ENCODE measurements around the gene MEG3.

MEG3 gene

DNA sequence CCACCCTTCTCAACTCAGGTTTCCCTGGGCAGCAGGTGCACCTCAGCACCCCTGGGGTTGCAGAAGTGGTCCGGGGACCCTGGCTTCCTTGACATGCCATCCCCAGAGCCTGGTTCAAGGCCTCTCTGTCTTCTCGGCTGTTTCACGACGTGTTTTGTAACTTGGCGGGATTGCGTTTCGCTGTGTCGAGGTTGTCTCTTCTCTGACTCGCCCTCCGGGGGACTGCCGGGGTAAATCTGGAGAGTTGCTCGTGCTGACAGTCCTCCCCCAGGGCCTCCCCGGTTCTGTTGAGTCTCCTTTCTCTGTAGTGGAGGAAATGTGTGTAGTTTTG is 25.6 kb downstream of the MEG3 start:
- no peak for DNase-seq

DNA sequence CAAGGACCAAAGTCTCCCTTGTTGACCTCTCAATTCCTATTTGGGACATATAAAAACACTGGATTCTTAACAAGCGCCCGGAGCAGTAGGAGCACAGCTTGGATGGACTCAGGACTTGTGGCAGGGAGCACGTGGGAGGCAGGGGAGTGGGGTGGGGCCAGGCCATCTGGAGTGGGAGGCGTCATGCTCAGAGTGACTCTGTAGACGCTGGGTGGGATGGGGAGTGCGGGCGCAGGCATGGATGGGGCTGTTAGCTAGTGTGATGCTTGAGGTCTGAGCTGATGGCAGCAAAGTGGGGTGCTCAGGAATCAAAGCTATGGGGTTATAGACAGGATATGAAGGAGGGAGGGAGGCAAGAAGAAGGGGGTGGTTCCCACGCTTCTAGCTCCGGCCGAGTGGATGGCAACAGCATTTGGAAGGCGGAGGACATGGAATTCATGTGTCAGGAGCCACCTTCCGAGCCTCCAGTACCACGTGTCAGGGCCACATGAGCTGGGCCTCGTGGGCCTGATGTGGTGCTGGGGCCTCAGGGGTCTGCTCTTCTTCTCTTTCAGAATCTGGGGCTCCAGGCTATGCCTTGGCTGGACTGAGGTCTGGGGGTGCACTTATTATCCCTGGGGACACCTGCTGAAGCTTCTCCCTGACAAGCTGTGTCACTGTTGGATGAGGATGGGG is 26.2 kb downstream of the MEG3 start:
- DNase-seq = no peak

DNA sequence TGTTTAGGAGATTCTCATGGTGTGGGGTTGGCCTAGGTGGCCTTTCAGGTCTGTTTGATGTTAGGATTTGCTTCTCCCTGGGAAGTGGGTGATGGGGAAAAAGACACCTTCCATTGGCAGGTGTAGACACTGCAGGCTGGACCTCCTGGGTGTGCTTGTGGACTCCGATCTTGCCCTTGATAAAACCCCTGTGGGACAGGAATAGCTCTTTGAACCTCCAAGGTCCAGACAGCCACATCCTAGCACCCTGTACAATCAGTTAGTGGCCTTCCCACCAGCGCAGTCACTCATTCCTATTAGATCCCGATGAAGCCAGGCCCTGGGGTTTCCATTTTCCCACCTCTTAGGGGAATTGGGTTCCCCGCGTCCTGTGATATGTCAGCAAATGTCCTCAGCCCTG is 28.5 kb downstream of the MEG3 start:
- DNase-seq = no peak

DNA sequence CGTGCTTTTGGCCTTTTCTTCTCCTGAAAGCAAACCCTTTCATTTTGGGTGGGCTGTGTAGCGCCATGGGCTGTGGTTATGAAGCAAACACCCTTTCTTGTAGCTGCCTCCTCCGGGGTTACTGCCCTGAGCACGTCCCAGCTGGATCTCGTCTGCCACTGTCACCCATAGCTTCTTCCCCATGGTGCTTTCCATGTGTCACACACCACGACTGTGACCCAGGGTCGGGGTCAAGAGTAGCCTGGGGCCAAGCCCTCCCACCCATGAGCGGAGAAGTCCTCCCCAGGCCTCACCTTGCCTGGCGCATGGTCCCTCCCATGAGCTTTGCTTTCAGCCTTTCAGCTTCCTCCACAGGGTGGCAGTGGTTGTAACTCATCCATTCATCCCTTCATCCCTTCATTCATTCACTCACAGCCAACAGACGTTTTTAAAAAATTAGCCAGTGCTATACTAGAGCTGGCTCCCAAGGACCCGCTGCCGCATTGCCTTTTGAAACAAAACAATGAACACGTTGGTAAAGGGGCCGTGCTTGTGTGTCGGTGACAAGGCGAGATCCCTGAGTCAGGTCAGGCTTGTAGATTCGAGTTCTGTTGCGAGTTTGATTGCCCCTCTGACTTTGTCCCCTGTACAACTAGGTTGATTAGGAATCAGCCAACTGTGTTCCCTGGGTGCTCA is 29.5 kb downstream of the MEG3 start:
- DNase-seq = no peak

DNA sequence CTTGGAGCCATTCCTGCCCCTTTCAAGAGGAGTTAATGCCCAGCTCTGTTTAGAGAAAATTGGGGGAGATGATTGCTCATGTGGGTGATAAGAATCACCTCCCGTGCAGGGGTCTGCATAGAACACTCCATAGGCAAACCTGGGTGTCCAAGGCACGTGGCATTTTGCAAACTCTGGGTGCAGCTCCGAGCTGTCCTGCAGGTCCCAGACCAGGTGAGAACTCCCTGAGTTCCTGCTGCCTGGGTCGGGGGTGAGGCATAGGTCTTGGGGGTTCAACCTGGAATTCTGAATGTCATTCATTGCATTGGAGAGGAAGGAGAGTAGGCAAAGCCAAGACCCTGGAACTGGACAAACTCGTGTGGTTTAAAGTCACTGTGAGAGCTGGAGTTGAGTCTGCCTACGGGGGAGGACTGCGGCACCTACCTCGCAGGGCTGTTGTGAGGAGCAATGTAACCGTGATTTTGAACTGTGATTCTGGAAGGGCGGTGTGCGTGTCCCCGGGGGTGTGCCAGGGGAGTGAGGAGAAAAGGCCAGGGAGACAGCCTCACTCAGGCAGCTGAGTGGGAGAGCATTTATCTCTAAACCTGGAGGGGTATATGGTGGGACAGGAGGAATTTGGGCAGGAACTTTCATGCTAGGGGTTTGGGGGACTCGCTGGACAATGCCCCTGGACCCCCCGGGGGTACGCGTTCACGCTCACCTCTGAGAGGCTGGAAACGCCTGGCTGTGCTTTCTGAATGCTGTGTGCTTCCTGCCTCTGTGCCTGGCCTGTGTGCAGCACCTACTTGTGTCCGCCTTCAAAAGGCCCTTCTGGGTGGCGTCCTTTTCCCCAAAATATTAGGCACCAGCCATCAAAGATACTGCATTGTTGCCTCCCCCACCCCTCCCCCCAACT is 30.4 kb downstream of the MEG3 start:
- no peak for DNase-seq

DNA sequence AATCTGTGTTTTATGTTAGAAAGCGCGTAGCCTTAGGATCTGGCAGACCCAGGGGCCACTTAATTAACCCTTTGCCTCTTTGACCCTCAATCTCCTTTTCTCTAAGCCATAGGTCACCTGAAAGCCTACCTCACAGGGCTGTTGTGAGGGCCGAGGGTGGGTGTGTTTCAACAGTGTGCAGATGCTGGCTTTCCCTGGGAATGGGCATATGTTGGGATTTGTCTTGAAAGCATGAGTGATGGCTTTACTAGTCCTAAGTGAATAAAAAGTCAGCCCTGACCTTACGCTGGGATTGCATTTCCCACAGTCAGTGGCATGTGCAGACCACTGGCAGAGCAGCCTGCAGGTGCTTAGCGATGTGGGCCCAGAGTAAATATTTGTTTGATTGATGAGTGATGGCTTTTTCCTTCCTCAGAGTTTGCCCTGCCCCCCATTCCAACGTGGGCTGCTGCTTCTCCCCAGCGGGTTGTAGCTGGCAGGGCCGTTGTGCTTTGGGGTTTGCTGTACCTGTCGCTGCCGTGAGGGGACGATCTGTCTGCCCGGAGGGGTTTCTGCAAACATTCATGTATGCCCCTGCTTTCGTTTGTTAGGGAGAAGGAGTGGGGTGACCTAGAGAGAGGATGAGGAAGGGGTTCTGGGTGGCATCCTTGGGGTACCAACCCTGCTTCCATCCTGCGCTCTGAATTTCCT is 31.5 kb downstream of the MEG3 start:
- no peak for DNase-seq

DNA sequence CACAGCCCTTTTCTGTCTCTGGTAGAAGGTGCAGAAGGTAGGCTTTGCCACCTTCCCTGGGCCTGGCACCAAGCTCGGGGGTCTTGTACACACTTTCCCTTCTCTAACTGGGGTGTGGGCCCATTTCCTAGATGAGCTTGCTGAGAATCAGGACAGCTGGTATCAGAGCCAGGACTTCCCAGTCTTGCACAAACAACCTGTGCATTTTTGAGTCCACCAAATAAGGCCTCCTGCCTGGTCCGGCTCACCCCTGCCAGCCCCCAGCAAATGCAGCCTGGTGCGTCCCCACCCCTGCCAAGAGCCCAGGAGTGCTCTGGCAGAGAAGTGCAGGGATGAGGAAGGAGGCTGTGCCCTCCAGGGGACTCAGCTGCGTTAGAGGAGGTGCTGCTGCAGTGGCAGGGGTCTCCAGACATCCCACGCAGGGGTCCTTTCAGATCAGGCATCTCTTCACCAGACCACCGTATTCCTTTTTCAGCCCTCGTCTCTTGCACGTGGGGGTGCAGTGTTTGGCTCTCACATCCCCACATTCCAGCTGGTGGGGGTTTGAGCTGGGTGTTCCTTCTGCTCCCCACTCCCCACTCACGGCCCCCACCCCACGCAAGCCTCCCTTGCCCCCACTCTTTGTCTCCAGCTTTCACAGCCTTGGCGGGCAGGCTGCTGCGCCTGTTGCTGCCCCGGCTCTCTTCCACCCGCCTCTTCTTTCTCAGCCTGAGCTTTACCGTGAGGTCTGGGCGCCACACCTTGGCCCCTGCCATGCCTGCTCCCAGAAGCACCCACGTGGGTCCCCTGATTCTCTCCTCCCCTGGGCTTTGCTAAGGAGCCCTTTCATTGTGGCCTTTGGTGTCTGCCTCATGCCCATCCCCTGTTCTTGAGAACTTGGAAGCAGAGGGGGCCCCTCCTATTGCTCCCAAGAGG is 32.3 kb downstream of the MEG3 start:
- DNase-seq = no peak

DNA sequence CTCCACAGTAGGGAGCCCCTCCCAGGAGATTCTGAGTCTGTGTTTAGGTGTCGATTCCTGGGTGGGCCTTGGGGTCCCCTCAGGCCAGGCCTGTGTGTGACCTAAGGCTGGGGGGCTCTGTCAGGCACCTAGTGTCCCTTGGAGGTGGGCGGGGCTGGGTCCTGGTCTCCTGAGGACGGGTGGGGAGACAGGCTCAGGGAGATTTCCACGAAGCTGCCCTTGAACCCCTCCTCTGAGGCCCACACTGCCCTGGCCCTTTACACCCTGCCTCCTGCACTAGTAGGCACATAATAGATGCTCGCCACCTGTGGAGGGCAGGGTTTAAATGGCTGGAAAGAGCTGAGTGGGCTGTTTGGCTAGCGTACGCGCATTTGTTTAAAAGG is 32.9 kb downstream of the MEG3 start:
- DNase-seq = no peak

DNA sequence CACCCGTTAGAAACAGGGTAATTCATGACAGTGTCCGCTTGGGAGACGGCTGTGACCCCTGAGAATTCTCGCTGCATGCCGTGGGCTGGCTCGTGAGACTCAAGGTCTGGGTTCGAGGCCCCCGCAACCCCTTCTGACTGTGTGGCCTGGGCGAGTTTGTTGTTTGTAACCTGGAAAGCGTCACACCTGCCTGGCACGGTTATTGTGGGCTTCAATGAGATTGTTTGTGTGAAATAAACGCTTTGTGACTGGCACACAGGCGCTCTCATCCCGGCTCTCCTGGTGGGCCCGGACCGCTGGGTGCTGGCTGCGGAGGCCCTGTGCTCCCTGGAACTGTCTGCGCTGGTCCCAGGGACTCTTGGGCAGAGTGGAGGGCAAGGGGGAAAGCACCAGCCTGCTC is 33.9 kb downstream of the MEG3 start:
- DNase-seq = no peak

DNA sequence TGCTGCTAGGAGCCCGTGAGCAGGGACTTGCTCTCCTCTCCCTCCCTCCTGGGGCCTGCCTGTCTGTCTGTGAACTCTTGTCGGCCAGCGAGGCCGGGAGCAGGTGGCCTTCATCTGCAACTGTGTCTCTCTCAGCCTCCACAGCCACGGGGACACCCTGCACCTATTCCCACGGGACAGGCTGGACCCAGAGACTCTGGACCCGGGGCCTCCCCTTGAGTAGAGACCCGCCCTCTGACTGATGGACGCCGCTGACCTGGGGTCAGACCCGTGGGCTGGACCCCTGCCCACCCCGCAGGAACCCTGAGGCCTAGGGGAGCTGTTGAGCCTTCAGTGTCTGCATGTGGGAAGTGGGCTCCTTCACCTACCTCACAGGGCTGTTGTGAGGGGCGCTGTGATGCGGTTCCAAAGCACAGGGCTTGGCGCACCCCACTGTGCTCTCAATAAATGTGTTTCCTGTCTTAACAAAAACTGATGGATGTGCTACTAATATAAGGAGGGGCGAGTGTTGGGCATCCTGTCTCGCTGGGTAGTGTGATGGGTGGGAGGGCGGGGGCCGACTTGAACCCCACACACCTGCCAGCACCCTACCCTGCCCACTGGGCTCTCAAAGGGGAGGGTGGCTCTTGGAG is 34.8 kb downstream of the MEG3 start:
- DNase-seq = no peak

DNA sequence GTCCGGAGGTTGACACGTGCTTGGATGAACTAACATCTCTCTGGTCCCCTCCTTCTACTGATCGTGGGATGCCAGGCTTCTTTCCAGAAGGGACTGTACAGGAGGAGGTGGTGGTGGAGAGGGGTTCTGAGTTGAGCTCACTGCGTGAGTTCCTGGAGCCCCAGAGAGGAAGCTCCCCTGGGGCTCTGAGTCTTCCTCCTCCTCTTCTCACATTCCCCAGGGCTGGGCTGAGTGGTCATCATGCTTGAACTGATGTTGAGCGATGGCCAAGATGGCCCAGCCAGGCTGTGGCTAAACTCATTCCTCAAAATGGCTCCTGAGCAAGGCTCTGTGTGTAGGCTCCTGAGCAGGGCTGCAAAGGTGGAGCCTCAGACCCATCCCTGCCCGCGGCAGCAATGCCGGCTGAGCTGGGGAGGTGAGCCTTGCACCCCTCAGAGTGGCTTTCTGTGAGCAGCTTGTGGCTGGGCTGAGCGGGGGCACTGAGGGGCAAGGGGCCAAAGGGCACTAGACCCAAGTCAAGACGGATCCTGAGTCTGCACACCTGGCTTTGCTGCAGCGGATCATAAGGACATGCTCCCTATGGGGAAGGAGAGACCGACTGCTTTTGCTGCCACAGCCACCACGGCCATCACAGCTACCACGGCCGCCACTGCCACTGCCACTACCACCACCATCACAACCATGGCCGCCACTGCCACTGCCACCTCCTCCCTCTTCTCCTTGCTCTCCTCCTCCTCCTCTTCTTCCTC is 35.4 kb downstream of the MEG3 start:
- DNase-seq = no peak

DNA sequence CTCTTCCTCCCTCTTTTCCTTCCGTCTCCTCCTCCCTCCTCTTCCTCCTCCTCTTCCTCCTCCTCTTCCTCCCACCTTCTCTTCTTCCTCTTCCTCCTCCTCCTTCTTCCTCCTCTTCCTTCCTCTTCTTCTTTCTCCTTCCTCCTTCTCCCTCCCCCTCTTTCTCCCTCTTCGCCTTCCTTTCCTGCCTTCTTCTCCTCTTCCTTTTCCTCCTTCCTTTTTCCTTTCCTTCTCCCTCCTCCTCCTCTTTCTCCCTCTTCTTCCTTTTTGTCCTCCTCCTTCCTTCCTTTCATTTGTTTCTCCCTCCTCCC is 36.0 kb downstream of the MEG3 start:
- DNase-seq = no peak

DNA sequence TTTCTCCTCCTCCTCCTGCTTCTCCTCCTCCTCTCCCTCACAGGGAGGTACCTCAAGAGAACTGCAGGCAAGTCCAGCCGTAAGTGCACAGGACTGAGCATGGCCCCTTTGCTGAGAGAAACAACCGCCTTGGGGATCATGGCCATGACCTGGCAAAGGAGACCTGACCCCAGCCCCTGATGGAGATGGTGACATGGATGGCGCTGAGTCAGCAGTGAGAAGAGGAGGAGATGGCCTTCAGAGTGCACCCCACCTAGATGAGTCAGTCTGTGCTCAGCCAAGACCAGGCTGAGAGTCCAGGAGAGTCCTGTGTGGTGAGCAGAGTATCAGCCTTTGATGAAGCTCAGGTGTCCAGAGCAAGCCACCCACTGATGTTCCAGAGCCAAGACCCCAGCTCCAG is 36.4 kb downstream of the MEG3 start:
- no peak for DNase-seq

DNA sequence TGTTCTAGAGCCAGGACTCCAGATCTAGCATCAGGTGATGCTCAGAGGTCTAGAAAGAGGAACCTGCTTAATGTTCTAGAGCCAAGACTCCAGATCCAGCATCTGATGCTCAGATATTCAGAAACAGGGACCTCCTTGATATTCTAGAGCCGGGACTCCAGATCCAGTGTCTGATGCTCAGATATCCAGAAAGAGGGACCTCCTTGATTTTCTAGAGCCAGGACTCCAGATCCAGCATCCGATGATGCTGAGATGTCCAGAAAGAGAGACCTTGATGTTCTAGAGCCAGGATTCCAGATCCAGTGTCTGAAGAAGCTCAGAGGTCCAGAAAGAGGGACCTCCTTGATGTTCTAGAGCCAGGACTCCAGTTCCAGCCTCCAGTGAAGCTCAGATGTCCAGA is 36.9 kb downstream of the MEG3 start:
- no peak for DNase-seq

DNA sequence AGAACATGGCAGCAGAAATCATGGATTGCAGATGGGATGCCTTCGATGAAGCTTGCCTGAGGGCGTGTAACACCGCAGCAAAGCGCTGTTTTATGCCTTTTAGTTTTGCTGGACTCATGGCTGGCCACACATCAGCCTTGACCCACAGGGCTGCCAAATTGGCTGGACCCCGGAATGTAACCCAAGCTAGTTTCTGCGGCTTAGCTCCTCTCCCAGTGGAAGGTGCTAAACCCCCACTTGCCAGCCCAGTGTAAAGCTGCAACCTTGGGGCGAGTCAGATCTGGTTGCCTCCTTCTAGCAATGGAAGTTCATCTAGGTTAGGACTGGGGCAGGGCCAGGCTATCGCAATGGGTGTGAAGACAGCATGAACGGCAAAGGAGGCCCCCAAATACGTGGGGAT is 38.3 kb downstream of the MEG3 start:
- DNase-seq = no peak

DNA sequence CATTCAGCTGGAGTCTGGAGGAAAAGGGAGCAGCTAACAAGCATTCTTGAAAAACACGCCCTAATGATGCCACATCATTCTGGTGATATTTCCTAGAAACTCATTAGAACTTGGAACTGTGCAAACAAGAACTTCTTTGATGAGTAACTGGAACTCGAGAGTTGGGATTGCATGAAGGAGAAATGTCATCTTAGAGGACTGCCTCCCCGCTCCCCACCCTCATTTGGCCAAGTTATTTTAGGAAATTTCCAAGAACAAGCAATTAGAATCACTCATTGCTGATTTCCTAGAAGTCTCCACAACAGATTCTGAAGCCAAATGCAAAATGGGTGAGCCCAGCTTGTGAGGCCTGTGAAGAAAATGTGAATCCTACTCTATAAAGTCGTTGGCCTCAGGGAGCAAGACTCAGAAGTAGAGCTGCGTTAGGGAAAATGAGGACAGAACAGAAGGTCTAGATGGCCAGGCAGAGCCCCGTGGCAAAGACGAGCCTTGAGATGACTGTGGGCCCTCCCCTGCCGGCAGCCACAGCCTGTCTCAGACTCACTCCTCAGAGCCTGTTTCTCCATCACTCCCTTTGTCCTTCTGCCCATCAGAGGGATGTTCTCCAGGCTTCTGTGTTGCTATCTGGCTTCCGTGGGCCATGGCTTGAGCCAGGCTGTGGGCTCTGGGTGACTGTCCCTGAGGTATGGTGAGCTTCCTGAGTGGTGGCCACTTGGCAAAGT is 39.2 kb downstream of the MEG3 start:
- DNase-seq = no peak

DNA sequence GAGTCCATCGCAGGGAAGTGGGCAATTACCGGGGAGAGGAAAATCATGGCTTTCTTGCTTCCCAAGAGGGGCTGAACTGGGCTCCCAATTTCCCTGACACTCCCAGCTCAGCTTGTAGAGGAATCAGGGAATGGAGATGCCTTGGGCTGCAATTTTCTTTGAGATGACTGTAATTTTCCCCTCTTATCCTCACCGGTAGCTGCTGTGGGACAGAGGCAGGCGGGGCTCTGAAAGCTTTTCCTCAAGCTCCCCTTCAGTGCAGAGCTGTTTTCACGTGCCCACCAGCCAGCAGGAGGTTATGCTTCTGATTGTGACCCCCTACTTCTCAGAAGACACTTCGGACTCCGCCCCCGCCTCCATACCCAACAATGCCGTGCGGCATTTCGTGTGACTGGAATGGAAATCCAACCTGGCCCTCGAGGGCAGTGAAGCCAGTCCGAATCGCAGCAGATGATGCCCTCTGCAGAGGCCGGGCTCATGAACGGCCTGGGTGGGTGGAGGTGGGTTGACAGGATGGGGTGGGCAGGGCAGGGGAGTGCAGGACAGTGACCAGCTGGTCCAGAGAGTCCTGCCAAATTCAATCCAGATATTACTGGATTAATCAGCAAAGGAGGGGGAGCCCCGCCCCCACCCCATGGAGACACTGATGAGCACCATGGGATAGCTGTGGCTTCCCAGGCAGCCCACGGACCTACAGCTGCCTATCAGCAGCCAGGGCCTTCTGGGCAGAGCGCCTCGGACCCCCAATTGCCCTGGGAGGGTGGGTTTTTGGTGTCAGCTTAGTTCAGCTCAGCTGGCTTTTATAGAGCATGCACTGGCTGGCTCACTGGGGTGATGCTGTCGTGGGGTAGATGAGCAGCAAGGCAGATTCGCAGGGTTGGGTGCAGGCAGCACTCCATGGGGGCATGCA is 40.0 kb downstream of the MEG3 start:
- no peak for DNase-seq

DNA sequence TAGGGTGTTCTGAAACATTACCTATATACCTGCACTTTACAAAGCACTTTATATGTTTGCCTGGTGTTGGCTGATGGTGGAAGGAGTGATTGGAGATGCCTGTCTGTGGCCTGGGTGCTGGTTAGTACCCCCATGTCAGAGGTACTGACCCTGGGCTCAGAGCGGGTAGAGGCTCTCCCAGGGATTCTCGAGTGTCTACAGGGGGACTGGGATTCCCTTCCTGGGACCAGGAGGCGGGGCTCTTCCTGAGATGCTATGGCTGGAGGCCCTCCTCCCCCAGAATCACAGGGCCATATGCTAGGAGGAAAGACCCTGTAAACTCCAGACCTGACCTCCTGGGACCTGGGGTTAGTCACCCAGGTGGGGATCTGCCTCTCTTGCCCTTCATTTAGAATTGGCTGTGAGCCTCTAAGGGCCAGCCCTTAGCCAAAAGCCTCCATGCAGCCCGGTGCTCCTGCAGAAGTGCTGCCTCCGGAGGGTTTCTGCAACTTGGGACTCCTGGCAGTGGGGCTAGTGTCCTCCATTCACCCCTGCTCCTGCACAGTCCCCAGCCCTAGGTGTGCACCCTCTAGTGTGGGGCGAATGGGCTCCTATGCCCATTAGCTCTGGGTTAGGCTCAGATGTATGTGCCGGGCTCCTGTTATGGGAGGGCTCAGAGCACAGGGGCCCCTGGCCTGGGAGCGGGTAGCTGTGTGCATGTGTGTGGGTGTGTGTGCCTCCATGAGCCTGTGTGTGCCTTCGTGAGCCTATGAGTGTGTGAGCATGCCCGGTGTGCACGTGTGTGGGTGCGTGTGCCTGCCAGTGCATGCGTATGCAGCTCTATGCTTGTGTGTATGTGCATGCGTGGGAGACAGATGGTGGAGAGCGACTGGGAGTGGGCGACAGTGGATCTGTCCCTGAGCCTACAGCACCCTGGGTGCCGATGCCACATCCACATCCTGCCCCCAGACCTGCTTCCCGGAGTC is 41.0 kb downstream of the MEG3 start:
- no peak for DNase-seq

Data from NCI-H187 treated with DMSO at 0.1 percent for 48 hours (cell line).